ENCODE data around the gene DCP1A. TPM values are rescaled to one million over a fixed set of nuclear protein-coding genes. Genes with fewer than 3 reads are reported as not detected.
"Not testable (repeated sequence)": the region's sequence is repeated elsewhere in the genome, so short reads cannot be mapped to it uniquely, and the experiment has no call there.

Gene DCP1A
- total and polyA plus RNA-seq, 2 of the 13 experiments (the other 11 are each of a cell fraction or from before 2014, with no cell fraction given) = 14.2 to 41.2 TPM

- TF ChIP-seq EP300 (IDR thresholded peaks at IDR 0.05; ENCODE audit: low read depth in 2 of 2, low read length in 2 of 2) (0 out of 4 replicates have a peak, but pooled peaks of 1 of the 2 experiments have one; percentile 7), ADNP (CRISPR knock-in tag; IDR thresholded peaks at IDR 0.05) (peak; percentile 48; the same call in 1 of the 2 replicates)
- TF ChIP-seq EP300 (CRISPR knock-in tag; IDR thresholded peaks at IDR 0.05; ENCODE audit: borderline replicate concordance) = not testable (repeated sequence)
Measured at GRCh38 chr3:53269193-53269592, 78.2 kb downstream of the DCP1A start (continued).

DNA sequence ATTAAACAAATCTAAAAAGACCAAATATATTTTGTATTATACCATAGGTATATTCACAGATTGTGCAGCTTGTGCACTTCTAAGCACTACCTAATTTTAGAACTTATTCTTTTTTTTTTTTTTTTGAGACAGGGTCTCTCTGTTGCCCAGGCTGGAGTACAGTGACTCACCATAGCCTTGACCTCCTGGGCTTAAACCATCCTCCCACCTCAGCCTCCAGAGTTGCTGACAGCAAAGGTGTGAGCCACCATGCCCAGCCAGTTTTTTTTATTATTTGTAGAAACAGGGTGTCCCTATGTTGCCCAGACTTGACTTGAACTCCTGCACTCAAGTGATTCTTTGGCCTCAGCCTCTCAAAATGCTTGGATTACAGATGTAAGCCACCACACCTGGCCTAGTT is 79.6 kb downstream of the DCP1A start:
- in situ Hi-C loops (cut with HindIII; ENCODE audit: extremely low pct_ligation_motif_present, low pct_unique_long_range_greater_than_20kb) (no loop called here), intact Hi-C loops (cut with micrococcal nuclease; ENCODE audit: unreplicated experiment) (no loop called here)
- no peak for FAIRE-seq

More for the DNA sequence above, 79.6 kb downstream of the DCP1A start:
- DNase-seq (ENCODE audit: low spot score) = no peak
- Histone ChIP-seq H4K20me1 (ENCODE audit: insufficient read depth, low read length) (no peaks in the 10 kb centered on the region), H3K27me3 (ENCODE audit: control insufficient read depth in 1 of 2, insufficient read depth in 2 of 2, low read length in 2 of 2) (no peaks in the 10 kb centered on the region), H3K36me3 (replicated peaks in 1 of 2; ENCODE audit: control insufficient read depth in 1 of 2, insufficient read depth in 2 of 2, low read length in 2 of 2) (no peaks in the 10 kb centered on the region), H3K4me1 (ENCODE audit: insufficient read depth, low read length) (peaks cover 64% of the 10 kb centered on the region), H3K79me2 (ENCODE audit: insufficient read depth, low read length) (no peaks in the 10 kb centered on the region), H3K9ac (ENCODE audit: insufficient read depth, low read depth, low read length) (no peak overlapping the region), H3K4me2 (ENCODE audit: low read depth, low read length) (no peak overlapping the region), H3K27ac (ENCODE audit: extremely low read length, insufficient read depth, low read length) (no peak overlapping the region), H3K4me3 (replicated peaks in 1 of 3; ENCODE audit: insufficient read depth in 1 of 3, low read depth in 2 of 3, low read length in 3 of 3) (no peak overlapping the region), H3K9me3 (ENCODE audit: low read length) (no peaks in the 10 kb centered on the region), H2AFZ (ENCODE audit: low read length) (no peak overlapping the region)
- CTCF ChIA-PET (ENCODE audit: low intra/inter-chr PET ratio, low total read pairs) = no interaction called here
- POLR2A ChIA-PET = no interaction called here
- no TSS peak for BruUV-seq (replicated peaks)
- ATAC-seq = no peak
- TF ChIP-seq REXO4 (CRISPR knock-in tag; IDR thresholded peaks at IDR 0.05; ENCODE audit: borderline replicate concordance) (no peak), ZNF770 (CRISPR knock-in tag; IDR thresholded peaks at IDR 0.05) (peak; percentile 90), FOSL2 (CRISPR knock-in tag; IDR thresholded peaks at IDR 0.05) (peak; percentile 66)
